HEK293 (cell line): ENCODE results near the gene LSM14B.

ENCODE experiments used
- CTCF ChIA-PET: fragments of 350-600 bp; formaldehyde crosslinking; extraction: SDS; loops from one replicate; lab custom pipeline; 2021; ENCODE audit warnings: antibody characterized with exemption; lab: Yijun Ruan, JAX
- POLR2A ChIA-PET: fragments of 300-600 bp; formaldehyde crosslinking; extraction: SDS; loops from one replicate; lab custom pipeline; 2020; ENCODE audit warnings: antibody characterized with exemption, inconsistent platforms; lab: Yijun Ruan, JAX
- H3K27ac ChIP-seq: fragments of 200-500 bp; sonication (Bioruptor generic); 2 replicates; pipeline ENCODE4 v1.5.1; 2014; ENCODE audit warnings: low read depth, low read length, control low read depth, inconsistent platforms; ENCODE audit errors: extremely low read depth
- H3K36me3 ChIP-seq, 2 experiments: fragments of 200-500 bp in 1 of 2; sonication (Bioruptor generic) in 1 of 2; 1 replicate in 1 of 2; 2 replicates in 1 of 2; pipeline ENCODE4 v1.5.1; 2014 to 2017; ENCODE audit warnings: inconsistent platforms in 2 of 2, low read length in 2 of 2; ENCODE audit not compliant: control insufficient read depth in 2 of 2, insufficient read depth in 1 of 2
- H3K4me1 ChIP-seq: fragments of 200-500 bp; sonication (Bioruptor generic); 2 replicates; pipeline ENCODE4 v1.5.1; 2014; ENCODE audit warnings: mild to moderate bottlenecking, low read length, inconsistent platforms; ENCODE audit not compliant: control insufficient read depth, insufficient read depth
- H3K4me3 ChIP-seq: 2 replicates; pipeline ENCODE4 v1.5.1; 2011; ENCODE audit warnings: low read depth, mild to moderate bottlenecking, control low read depth, low read length, moderate library complexity
- H3K9me3 ChIP-seq: fragments of 200-500 bp; sonication (Bioruptor generic); 2 replicates; pipeline ENCODE4 v1.5.1; 2014; ENCODE audit warnings: low read depth, low read length, inconsistent platforms; ENCODE audit not compliant: control insufficient read depth, insufficient read depth
- BCL11B ChIP-seq: fragments of 450-650 bp; formaldehyde crosslinking; IDR thresholded peaks from 2 replicates; pipeline ENCODE4 v1.5.1; 2016; ENCODE audit warnings: low read depth, missing biosample characterization, missing genetic modification characterization
- HOXC10 ChIP-seq: sonication (generic); formaldehyde crosslinking; IDR thresholded peaks from 2 replicates; pipeline ENCODE4 v1.8.1; 2023; ENCODE audit warnings: mild to moderate bottlenecking, missing genetic modification reagents
- KLF7 ChIP-seq: fragments of 450-650 bp; formaldehyde crosslinking; IDR thresholded peaks from 2 replicates; pipeline ENCODE4 v1.5.1; 2016; ENCODE audit warnings: missing biosample characterization, missing genetic modification characterization, borderline replicate concordance
- PRDM1 ChIP-seq: fragments of 450-650 bp; formaldehyde crosslinking; IDR thresholded peaks from 2 replicates; pipeline ENCODE4; 2016; ENCODE audit warnings: missing biosample characterization, missing genetic modification characterization
- ZBTB20 ChIP-seq: fragments of 450-650 bp; formaldehyde crosslinking; IDR thresholded peaks from 2 replicates; pipeline ENCODE4 v1.5.1; 2016; ENCODE audit warnings: missing biosample characterization, missing genetic modification characterization
- ZBTB49 ChIP-seq: fragments of 450-650 bp; formaldehyde crosslinking; IDR thresholded peaks from 2 replicates; pipeline ENCODE4 v1.5.1; 2016; ENCODE audit warnings: missing biosample characterization, missing genetic modification characterization, low read depth
- ZEB2 ChIP-seq: fragments of 450-650 bp; formaldehyde crosslinking; IDR thresholded peaks from 2 replicates; pipeline ENCODE4 v1.5.1; 2016; ENCODE audit warnings: missing biosample characterization, missing genetic modification characterization
- ZFP41 ChIP-seq: fragments of 450-650 bp; formaldehyde crosslinking; IDR thresholded peaks from 2 replicates; pipeline ENCODE4 v1.5.1; 2016; ENCODE audit warnings: missing biosample characterization, missing genetic modification characterization, borderline replicate concordance
- ZNF16 ChIP-seq: fragments of 450-650 bp; formaldehyde crosslinking; IDR thresholded peaks from 2 replicates; pipeline ENCODE4 v1.5.1; 2016; ENCODE audit warnings: low read depth, missing biosample characterization, missing genetic modification characterization
- ZNF174 ChIP-seq: fragments of 450-650 bp; formaldehyde crosslinking; IDR thresholded peaks from 2 replicates; pipeline ENCODE4 v1.5.0; 2017; ENCODE audit warnings: missing biosample characterization, mild to moderate bottlenecking, missing genetic modification characterization
- ZNF2 ChIP-seq: fragments of 450-650 bp; formaldehyde crosslinking; IDR thresholded peaks from 2 replicates; pipeline ENCODE4 v1.5.1; 2016; ENCODE audit warnings: missing biosample characterization, missing genetic modification characterization
- ZNF211 ChIP-seq: fragments of 450-650 bp; formaldehyde crosslinking; IDR thresholded peaks from 2 replicates; pipeline ENCODE4 v1.5.1; 2016; ENCODE audit warnings: low read depth, missing biosample characterization, missing genetic modification characterization
- ZNF214 ChIP-seq: fragments of 450-650 bp; formaldehyde crosslinking; IDR thresholded peaks from 2 replicates; pipeline ENCODE4 v1.5.1; 2017; ENCODE audit warnings: missing biosample characterization, mild to moderate bottlenecking, missing genetic modification characterization, borderline replicate concordance
- ZNF221 ChIP-seq: fragments of 450-650 bp; formaldehyde crosslinking; IDR thresholded peaks from 2 replicates; pipeline ENCODE4 v1.5.1; 2017; ENCODE audit warnings: missing biosample characterization, missing genetic modification characterization, borderline replicate concordance
- ZNF354C ChIP-seq: fragments of 450-650 bp; formaldehyde crosslinking; IDR thresholded peaks from 2 replicates; pipeline ENCODE4 v1.5.1; 2016; ENCODE audit warnings: missing biosample characterization, missing genetic modification characterization, low read depth, borderline replicate concordance
- ZNF416 ChIP-seq: fragments of 450-650 bp; formaldehyde crosslinking; IDR thresholded peaks from 2 replicates; pipeline ENCODE4 v1.5.1; 2016; ENCODE audit warnings: missing biosample characterization, missing genetic modification characterization
- ZNF423 ChIP-seq: fragments of 450-650 bp; formaldehyde crosslinking; IDR thresholded peaks from 2 replicates; pipeline ENCODE4 v1.5.1; 2016; ENCODE audit warnings: missing biosample characterization, missing genetic modification characterization
- ZNF530 ChIP-seq: fragments of 450-650 bp; formaldehyde crosslinking; IDR thresholded peaks from 2 replicates; pipeline ENCODE4 v1.5.1; 2016; ENCODE audit warnings: low read depth, missing biosample characterization, missing genetic modification characterization
- ZNF549 ChIP-seq: fragments of 450-650 bp; IDR thresholded peaks from 2 replicates; pipeline ENCODE4 v1.5.1; 2018; ENCODE audit warnings: missing biosample characterization, missing genetic modification characterization, mild to moderate bottlenecking, inconsistent platforms, moderate library complexity
- ZNF571 ChIP-seq: fragments of 450-650 bp; formaldehyde crosslinking; IDR thresholded peaks from 2 replicates; pipeline ENCODE4 v1.5.0; 2017; ENCODE audit warnings: missing biosample characterization, missing genetic modification characterization
- ZNF623 ChIP-seq: fragments of 450-650 bp; formaldehyde crosslinking; IDR thresholded peaks from 2 replicates; pipeline ENCODE4 v1.5.1; 2016; ENCODE audit warnings: missing biosample characterization, missing genetic modification characterization
- ZNF626 ChIP-seq: fragments of 450-650 bp; sonication (Bioruptor Pico); formaldehyde crosslinking; IDR thresholded peaks from 2 replicates; pipeline ENCODE4 v1.5.1; 2018; ENCODE audit warnings: missing biosample characterization, missing genetic modification characterization, inconsistent platforms
- ZNF654 ChIP-seq: fragments of 450-650 bp; formaldehyde crosslinking; IDR thresholded peaks from 2 replicates; pipeline ENCODE4 v1.5.1; 2016; ENCODE audit warnings: low read depth, missing biosample characterization, missing genetic modification characterization
- ZNF670 ChIP-seq: fragments of 450-650 bp; formaldehyde crosslinking; IDR thresholded peaks from 2 replicates; pipeline ENCODE4 v1.5.1; 2016; ENCODE audit warnings: missing biosample characterization, missing genetic modification characterization, low read depth
- ZNF677 ChIP-seq: fragments of 450-650 bp; IDR thresholded peaks from 2 replicates; pipeline ENCODE4 v1.5.0; 2018; ENCODE audit warnings: missing biosample characterization, mild to moderate bottlenecking, missing genetic modification characterization, moderate library complexity
- ZNF777 ChIP-seq: fragments of 450-650 bp; formaldehyde crosslinking; IDR thresholded peaks from 2 replicates; pipeline ENCODE4 v1.5.1; 2017; ENCODE audit warnings: missing biosample characterization, missing genetic modification characterization, borderline replicate concordance
- TF ChIP-seq, protein P1 (sequence below): fragments of 450-650 bp; formaldehyde crosslinking; IDR thresholded peaks from 2 replicates; pipeline ENCODE4 v1.5.1; 2016; ENCODE audit warnings: missing biosample characterization, missing genetic modification characterization
- TF ChIP-seq, protein P2 (sequence below): fragments of 450-650 bp; formaldehyde crosslinking; IDR thresholded peaks from 2 replicates; pipeline ENCODE4 v1.5.1; 2016; ENCODE audit warnings: missing biosample characterization, missing genetic modification characterization
- TF ChIP-seq, protein P3 (sequence below): fragments of 450-650 bp; formaldehyde crosslinking; IDR thresholded peaks from 2 replicates; pipeline ENCODE4 v1.5.1; 2017; ENCODE audit warnings: missing biosample characterization, missing genetic modification characterization

LSM14B gene

GRCh38 chr20:62168890-62169435 lies 46.7 kb downstream of the LSM14B start (continued):
- TF ChIP-seq ZNF549 (tag by site-specific recombination), result no peak
- TF ChIP-seq ZNF654, result no peak
- no peak for TF ChIP-seq ZNF16
- no peak for TF ChIP-seq ZNF2 (tag by site-specific recombination)
- no peak for TF ChIP-seq ZBTB20 (tag by site-specific recombination)
- TF ChIP-seq ZNF571 (tag by site-specific recombination), result no peak
- TF ChIP-seq, protein P1, sequence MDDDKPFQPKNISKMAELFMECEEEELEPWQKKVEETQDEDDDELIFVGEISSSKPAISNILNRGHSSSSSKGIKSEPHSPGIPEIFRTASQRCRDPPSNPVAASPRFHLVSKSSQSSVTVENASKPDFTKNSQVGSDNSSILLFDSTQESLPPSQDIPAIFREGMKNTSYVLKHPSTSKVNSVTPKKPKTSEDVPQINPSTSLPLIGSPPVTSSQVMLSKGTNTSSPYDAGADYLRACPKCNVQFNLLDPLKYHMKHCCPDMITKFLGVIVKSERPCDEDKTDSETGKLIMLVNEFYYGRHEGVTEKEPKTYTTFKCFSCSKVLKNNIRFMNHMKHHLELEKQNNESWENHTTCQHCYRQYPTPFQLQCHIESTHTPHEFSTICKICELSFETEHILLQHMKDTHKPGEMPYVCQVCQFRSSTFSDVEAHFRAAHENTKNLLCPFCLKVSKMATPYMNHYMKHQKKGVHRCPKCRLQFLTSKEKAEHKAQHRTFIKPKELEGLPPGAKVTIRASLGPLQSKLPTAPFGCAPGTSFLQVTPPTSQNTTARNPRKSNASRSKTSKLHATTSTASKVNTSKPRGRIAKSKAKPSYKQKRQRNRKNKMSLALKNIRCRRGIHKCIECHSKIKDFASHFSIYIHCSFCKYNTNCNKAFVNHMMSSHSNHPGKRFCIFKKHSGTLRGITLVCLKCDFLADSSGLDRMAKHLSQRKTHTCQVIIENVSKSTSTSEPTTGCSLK, result no peak
- TF ChIP-seq ZNF670 (tag by site-specific recombination), result no peak
- TF ChIP-seq ZNF530 (tag by site-specific recombination), result no peak

- peaks cover 0 to 46% of the 10 kb centered on the region in 2 experiments; a peak in 2 of 3 replicates for H3K36me3 ChIP-seq
Measured at GRCh38 chr20:62170536-62170935, 48.3 kb downstream of the LSM14B start.

GRCh38 chr20:62171245-62171644 lies 49.0 kb downstream of the LSM14B start:
- Histone ChIP-seq H3K36me3 (peaks cover 0 to 47% of the 10 kb centered on the region in 2 experiments; a peak in 2 of 3 replicates), H3K4me1 (no peaks in the 10 kb centered on the region), H3K27ac (no peak overlapping the region), H3K9me3 (no peaks in the 10 kb centered on the region), H3K4me3 (no peak overlapping the region)
- CTCF ChIA-PET, result interaction anchor here (0.6 to 2.2 kb wide), 3 partner anchors 15 to 133 kb away, joined by 3 to 8 read pairs (median 3); no protein-coding TSS in a partner anchor
- POLR2A ChIA-PET, result no interaction called here
- TF ChIP-seq ZNF416 (tag by site-specific recombination), result no peak
- no peak for TF ChIP-seq ZNF677 (tag by site-specific recombination)
- TF ChIP-seq ZNF423 (tag by site-specific recombination), result no peak
- TF ChIP-seq, protein P2, sequence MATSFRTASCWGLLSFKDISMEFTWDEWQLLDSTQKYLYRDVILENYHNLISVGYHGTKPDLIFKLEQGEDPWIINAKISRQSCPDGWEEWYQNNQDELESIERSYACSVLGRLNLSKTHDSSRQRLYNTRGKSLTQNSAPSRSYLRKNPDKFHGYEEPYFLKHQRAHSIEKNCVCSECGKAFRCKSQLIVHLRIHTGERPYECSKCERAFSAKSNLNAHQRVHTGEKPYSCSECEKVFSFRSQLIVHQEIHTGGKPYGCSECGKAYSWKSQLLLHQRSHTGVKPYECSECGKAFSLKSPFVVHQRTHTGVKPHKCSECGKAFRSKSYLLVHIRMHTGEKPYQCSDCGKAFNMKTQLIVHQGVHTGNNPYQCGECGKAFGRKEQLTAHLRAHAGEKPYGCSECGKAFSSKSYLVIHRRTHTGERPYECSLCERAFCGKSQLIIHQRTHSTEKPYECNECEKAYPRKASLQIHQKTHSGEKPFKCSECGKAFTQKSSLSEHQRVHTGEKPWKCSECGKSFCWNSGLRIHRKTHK (tag by site-specific recombination), result no peak
- no peak for TF ChIP-seq ZNF530 (tag by site-specific recombination)
- TF ChIP-seq, protein P3, sequence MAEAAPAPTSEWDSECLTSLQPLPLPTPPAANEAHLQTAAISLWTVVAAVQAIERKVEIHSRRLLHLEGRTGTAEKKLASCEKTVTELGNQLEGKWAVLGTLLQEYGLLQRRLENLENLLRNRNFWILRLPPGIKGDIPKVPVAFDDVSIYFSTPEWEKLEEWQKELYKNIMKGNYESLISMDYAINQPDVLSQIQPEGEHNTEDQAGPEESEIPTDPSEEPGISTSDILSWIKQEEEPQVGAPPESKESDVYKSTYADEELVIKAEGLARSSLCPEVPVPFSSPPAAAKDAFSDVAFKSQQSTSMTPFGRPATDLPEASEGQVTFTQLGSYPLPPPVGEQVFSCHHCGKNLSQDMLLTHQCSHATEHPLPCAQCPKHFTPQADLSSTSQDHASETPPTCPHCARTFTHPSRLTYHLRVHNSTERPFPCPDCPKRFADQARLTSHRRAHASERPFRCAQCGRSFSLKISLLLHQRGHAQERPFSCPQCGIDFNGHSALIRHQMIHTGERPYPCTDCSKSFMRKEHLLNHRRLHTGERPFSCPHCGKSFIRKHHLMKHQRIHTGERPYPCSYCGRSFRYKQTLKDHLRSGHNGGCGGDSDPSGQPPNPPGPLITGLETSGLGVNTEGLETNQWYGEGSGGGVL (tag by site-specific recombination), result no peak
- TF ChIP-seq ZNF211 (tag by site-specific recombination), result no peak
- no peak for TF ChIP-seq KLF7 (tag by site-specific recombination)
- no peak for TF ChIP-seq ZBTB49 (tag by site-specific recombination)
- no peak for TF ChIP-seq ZNF626
- TF ChIP-seq ZFP41 (tag by site-specific recombination), result no peak
- no peak for TF ChIP-seq ZNF623 (tag by site-specific recombination)

More at GRCh38 chr20:62170536-62170935, 48.3 kb downstream of the LSM14B start:
- CTCF ChIA-PET, result interaction anchor here (2.2 kb wide), 1 partner anchor 14 kb away, joined by 8 read pairs; no protein-coding TSS in a partner anchor
- POLR2A ChIA-PET, result no interaction called here
- Histone ChIP-seq H3K9me3 (no peaks in the 10 kb centered on the region), H3K27ac (no peak overlapping the region), H3K4me1 (no peaks in the 10 kb centered on the region), H3K4me3 (no peak overlapping the region)
- no peak for TF ChIP-seq ZNF174 (tag by site-specific recombination)
- no peak for TF ChIP-seq ZNF626
- TF ChIP-seq ZNF214 (tag by site-specific recombination), result no peak
- TF ChIP-seq PRDM1 (tag by site-specific recombination), result no peak
- TF ChIP-seq ZNF354C (tag by site-specific recombination), result no peak
- no peak for TF ChIP-seq ZEB2 (tag by site-specific recombination)
- no peak for TF ChIP-seq BCL11B
- TF ChIP-seq HOXC10 (CRISPR knock-in tag), result no peak
- no peak for TF ChIP-seq ZNF221 (tag by site-specific recombination)
- no peak for TF ChIP-seq ZNF777 (tag by site-specific recombination)
- no peak for TF ChIP-seq ZBTB20 (tag by site-specific recombination)
